Natural killer cell treated with Interleukin-12 subunit alpha and Interleukin-12 subunit beta and Interleukin-15 and Interleukin-18, amount 100 ng/mL, for 72 hours (primary cell): ENCODE measurements around the gene ALG1. TPM values are rescaled to one million over a fixed set of nuclear protein-coding genes. Genes with fewer than 3 reads are reported as not detected.
"Not testable (repeated sequence)": the region's sequence is repeated elsewhere in the genome, so short reads cannot be mapped to it uniquely, and the experiment has no call there.

ENCODE experiments used
- ATAC-seq, 2 donors: fragments of 150-1000 bp; cut with Tn5 transposase in 1 of 2; sonication (Bioruptor Pico), chemical (Tn5 transposase) in 1 of 2; 2 replicates each; pipeline ENCODE4 v1.10.0; 2021
- DNase-seq: peaks from one replicate; pipeline ENCODE4 v3.0.0; 2022; ENCODE audit warnings: low spot score
- H3K27ac Mint-ChIP-seq, 2 donors: 1 replicate in 1 of 2; 2 replicates in 1 of 2; pipeline ENCODE4 v1.8.0; 2022; ENCODE audit warnings: mixed read lengths in 2 of 2, mild to moderate bottlenecking in 1 of 2, moderate library complexity in 1 of 2
- H3K27me3 Mint-ChIP-seq, 2 donors: 1 replicate in 1 of 2; 2 replicates in 1 of 2; pipeline ENCODE4 v1.8.0; 2022; ENCODE audit warnings: mixed read lengths in 2 of 2
- H3K36me3 Mint-ChIP-seq: one replicate; pipeline ENCODE4 v1.8.0; 2022; ENCODE audit warnings: mixed read lengths
- H3K4me1 Mint-ChIP-seq, 2 donors: 1 replicate in 1 of 2; 2 replicates in 1 of 2; pipeline ENCODE4 v1.8.0; 2022; ENCODE audit warnings: low read depth in 2 of 2, mixed read lengths in 2 of 2, mild to moderate bottlenecking in 1 of 2
- H3K4me3 Mint-ChIP-seq: one replicate; pipeline ENCODE4 v1.8.0; 2022; ENCODE audit warnings: mixed read lengths
- H3K9me3 Mint-ChIP-seq: 2 replicates; pipeline ENCODE4 v1.8.0; 2022; ENCODE audit warnings: mixed read lengths
- total RNA-seq, 2 donors: library from RNA; stranded (reverse); gene quantifications; one replicate each; pipeline ENCODE4 v1.2.3, GENCODE V29; 2022

The ALG1 gene
- total RNA-seq, 2 donors from 2014 or later: 24.3 to 37.3 TPM

DNA sequence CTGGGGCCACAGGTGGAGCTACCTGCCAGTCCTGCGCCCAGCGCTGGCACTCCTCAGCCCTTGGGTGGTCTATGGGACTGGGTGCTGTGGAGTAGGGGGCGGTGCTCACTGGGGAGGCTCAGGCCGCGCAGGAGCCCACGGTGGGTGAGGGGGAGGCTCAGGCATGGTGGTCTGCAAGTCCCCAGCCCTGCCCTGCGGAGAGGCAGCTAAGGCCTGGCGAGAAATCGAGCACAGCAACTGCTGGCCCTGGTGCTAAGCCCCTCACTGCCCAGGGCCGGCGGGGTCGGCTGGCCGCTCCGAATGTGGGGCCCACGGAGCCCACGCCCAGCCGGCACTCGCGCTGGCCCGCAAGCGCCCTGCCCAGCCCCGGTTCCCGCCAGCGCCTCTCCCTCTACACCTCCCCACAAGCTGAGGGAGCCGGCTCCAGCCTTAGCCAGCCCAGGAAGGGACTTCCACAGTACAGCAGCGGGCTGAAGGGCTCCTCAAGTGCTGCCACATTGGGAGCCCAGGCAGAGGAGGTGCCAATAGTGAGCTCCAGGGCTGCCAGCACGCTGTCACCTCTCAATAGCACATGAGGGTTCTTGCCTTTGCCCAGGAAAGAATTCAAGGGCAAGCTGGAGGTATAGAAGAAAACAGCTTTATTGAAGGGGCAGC is 37.0 kb downstream of the ALG1 start:
- Mint-ChIP-seq H3K27me3 (peaks cover 7 to 10% of the 10 kb centered on the region in 2 donors), H3K4me3 (no peak overlapping the region), H3K4me1 (peaks cover 0 to 4% of the 10 kb centered on the region in 2 donors), H3K27ac (no peak overlapping the region), H3K36me3 (no peaks in the 10 kb centered on the region), H3K9me3 (no peaks in the 10 kb centered on the region)
- no peak for DNase-seq
- no peak for ATAC-seq

DNA sequence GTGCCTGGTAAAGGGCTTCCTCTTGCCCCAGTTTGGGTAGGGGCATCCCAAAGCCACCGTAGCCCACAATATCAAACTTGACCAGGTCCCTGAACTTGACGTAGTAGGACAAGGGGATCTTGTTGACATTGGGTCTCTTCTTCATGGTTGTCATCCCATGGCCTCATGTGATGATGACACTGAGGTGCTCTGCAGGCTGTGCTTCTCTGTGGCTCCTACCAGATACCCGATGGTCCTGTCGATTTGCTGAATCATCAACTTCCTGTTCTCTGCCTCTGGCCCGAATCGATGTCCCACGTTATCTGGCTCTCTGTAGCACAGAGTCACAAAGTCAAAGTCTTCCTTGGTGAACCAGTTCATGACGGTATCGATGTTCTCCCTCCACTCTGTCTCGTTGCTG is 39.3 kb downstream of the ALG1 start:
- H3K4me3 Mint-ChIP-seq, H3K27ac Mint-ChIP-seq, DNase-seq: not testable (repeated sequence)

DNA sequence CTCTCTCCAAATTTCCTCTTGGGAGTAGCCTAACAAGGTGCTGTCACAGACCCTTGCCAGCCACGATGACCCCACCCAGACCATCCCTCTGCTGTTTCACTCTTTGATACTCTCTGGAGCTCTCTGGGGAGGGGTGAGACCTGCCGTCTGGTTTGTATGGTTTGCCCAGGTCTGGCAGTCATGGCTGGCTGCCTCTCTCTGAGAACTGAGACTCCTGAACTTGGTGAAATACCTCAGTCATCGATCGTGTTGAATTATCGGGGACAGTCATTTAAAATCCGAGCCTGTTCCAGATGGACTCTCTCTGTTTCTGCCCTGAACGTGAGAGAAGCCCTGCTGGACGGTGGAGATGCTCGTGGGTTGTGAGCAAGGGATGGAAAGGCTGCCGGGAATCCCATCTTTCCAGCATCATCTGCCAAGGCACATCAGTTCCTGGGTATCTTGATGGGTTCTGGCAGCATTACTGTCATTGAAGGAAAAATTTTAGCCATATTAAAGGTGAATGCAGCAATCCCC is 45.2 kb downstream of the ALG1 start:
- H3K27ac Mint-ChIP-seq, H3K9me3 Mint-ChIP-seq, H3K4me1 Mint-ChIP-seq, ATAC-seq, H3K36me3 Mint-ChIP-seq, H3K4me3 Mint-ChIP-seq, DNase-seq: not testable (repeated sequence)
- H3K27me3 Mint-ChIP-seq: peaks cover 32 to 35% of the 10 kb centered on the region in 2 donors

More for the DNA sequence above, 39.3 kb downstream of the ALG1 start:
- ATAC-seq, H3K4me1 Mint-ChIP-seq, H3K9me3 Mint-ChIP-seq, H3K36me3 Mint-ChIP-seq: not testable (repeated sequence)
- peaks cover 7 to 14% of the 10 kb centered on the region in 2 donors for H3K27me3 Mint-ChIP-seq

DNA sequence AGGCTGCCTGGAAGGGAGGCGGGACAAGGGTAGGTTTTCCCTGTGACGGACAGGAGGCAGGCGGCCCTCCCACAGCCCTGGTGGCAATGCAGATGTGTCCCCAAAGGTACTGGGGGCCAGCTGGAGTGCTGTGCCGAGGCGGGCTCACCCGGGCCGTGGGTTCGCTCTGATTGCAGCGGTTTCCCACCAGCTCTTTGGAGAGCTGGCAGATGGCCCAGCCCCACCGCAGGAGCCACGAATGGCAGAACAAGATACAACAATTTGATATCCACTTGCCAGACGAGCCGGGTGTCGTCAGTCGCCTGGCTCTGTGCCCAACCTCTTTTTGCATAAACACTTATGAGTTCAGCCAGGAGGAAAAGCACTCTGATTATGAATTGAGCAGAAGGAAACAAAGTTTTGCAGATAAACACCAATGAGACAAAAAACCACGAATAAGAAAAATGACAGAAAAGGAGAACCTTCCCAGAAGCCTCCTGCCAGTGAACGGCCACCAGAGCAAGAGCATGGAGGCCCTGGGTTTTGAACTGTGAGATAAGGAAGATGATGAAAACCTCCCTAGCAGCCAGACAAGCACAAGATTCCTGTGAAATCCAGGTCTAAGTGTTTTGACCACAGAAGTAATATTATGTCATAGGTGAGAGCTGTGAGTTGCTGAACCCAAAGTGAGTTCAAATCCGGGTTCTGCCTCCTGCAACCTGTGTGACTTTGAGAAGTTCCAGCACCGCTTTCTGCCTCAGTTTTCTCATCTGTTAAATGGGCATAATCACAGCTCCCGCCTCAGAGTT is 45.9 kb downstream of the ALG1 start:
- not testable (repeated sequence) for H3K4me1 Mint-ChIP-seq, H3K36me3 Mint-ChIP-seq, H3K4me3 Mint-ChIP-seq, ATAC-seq, H3K9me3 Mint-ChIP-seq, H3K27ac Mint-ChIP-seq, DNase-seq
- peaks cover 32 to 35% of the 10 kb centered on the region in 2 donors for H3K27me3 Mint-ChIP-seq

DNA sequence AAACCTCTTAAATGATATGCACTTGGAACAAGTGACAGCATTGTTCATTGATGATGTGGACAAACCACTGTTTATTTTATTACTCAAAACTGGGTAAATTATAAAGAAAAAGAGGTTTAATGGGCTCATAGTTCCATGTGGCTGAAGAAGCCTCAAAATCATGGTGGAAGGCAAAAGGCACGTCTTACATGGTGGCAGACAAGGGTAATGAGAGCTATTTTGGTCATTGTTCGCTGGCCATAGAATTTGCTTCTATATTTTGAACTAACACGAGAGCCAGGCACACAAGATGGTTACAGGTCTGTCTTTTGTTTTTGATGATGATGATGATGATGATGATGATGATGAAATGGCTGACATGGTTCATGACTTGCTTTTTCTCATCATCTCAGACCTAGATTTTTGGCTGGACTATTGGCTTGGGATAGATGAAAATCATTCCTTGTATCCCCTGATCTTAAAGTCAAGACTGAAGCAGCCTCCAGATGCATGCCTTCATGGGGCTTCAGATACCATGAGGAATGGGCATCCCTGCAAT is 59.9 kb downstream of the ALG1 start:
- H3K4me1 Mint-ChIP-seq, DNase-seq: not testable (repeated sequence)
- peaks cover 29 to 42% of the 10 kb centered on the region in 2 donors for H3K27me3 Mint-ChIP-seq

DNA sequence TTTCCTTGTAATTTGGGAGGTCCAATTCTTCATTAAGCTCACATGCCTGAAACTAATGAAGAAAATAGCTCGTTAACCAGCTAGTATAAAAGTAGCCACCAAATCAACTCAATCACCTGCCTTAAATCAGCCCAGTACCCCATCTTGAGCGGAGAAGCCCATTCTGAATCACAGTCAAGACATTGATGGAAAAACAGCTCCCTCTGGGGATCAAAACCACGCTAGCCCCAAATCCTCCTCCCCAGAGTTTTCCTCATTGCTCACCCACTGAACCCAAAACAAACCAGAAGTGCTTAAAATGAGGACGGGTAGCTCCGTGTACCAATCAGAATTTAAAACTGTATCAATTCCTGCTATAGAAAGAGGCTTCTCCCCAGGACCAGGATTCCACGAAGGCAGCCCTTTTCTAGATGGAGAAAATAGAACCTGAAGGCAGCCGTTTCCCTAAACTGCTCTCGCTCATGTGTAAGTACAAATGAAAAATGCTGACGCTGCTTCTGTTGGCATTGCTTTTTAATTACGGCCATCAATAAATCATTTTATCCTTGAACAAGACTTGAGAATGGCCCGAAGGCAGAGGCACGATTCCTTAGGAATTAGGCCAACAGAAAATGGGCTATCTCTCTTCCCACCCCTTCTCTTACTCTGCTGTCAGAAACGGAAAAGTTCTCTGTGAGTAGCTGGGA is 61.4 kb downstream of the ALG1 start:
- peaks cover 35 to 46% of the 10 kb centered on the region in 2 donors for H3K27me3 Mint-ChIP-seq
- ATAC-seq, H3K4me1 Mint-ChIP-seq, H3K36me3 Mint-ChIP-seq, H3K27ac Mint-ChIP-seq, DNase-seq, H3K4me3 Mint-ChIP-seq, H3K9me3 Mint-ChIP-seq: not testable (repeated sequence)

More for the DNA sequence above, 59.9 kb downstream of the ALG1 start:
- ATAC-seq, H3K4me3 Mint-ChIP-seq, H3K27ac Mint-ChIP-seq, H3K9me3 Mint-ChIP-seq, H3K36me3 Mint-ChIP-seq: not testable (repeated sequence)

DNA sequence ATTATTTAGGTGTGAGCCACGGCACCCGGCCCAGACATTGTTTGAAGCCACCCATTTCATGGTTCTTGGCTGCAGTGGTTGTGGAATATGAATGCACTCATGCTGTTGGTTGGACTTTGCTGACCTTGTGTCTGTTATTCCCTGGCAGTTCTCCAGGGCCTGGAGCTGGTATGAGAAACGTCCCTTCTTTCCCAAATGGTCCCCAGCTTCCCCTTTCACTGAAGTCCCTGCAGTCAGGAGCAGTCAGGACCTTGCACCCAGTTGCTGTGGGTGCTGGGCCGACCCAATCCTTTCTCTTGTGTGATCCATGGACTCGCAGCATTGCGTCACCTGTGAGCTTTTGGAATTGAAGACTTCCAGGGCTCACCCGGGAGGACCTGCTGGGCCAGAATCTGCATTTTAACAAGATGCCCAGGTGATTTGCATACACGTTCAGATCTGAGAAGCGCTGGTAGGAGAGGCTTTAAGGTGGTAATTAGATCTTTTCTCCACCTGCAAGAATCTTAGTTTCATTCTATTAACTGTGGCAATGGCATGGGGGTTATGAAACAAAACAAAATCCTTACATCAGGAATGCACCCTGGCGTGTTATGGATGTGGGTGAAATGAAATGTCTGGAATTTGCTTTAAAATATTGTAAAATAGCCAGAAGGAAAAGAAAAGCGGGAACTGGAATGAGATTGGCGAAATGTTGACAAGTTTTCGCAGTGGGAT is 63.3 kb downstream of the ALG1 start:
- peaks cover 33 to 35% of the 10 kb centered on the region in 2 donors for H3K27me3 Mint-ChIP-seq
- not testable (repeated sequence) for H3K9me3 Mint-ChIP-seq, DNase-seq, H3K4me1 Mint-ChIP-seq, H3K4me3 Mint-ChIP-seq, ATAC-seq, H3K27ac Mint-ChIP-seq, H3K36me3 Mint-ChIP-seq

Other genes with a start within 250 kb of the ALG1 start
- gene GLYR1, start 224.6 kb upstream of the ALG1 start, total RNA-seq: 100 to 1,000 TPM; 126 to 156 TPM
- gene UBN1, start 224.4 kb upstream of the ALG1 start, total RNA-seq: 10 to 100 TPM; 43.8 to 55.9 TPM
- gene PPL, start 134.7 kb upstream of the ALG1 start, total RNA-seq: not detected
- not detected for gene SEC14L5, start 113.5 kb upstream of the ALG1 start, total RNA-seq
- gene NAGPA, start 37.9 kb upstream of the ALG1 start, total RNA-seq: 10 to 100 TPM; 10.1 to 17.4 TPM
- not detected for gene C16orf89, start 5.9 kb upstream of the ALG1 start, total RNA-seq
- gene EEF2KMT, start 26.0 kb downstream of the ALG1 start, total RNA-seq: 10 to 100 TPM; 10.6 to 18.8 TPM